UCSD-AML1 (cell line): ENCODE data around the gene MAP2K5.

Experiments used
- DNase-seq: peaks from one replicate; lab custom pipeline; 2025; ENCODE audit not compliant: unreplicated experiment; lab: John Stamatoyannopoulos, UW

The MAP2K5 gene

DNA sequence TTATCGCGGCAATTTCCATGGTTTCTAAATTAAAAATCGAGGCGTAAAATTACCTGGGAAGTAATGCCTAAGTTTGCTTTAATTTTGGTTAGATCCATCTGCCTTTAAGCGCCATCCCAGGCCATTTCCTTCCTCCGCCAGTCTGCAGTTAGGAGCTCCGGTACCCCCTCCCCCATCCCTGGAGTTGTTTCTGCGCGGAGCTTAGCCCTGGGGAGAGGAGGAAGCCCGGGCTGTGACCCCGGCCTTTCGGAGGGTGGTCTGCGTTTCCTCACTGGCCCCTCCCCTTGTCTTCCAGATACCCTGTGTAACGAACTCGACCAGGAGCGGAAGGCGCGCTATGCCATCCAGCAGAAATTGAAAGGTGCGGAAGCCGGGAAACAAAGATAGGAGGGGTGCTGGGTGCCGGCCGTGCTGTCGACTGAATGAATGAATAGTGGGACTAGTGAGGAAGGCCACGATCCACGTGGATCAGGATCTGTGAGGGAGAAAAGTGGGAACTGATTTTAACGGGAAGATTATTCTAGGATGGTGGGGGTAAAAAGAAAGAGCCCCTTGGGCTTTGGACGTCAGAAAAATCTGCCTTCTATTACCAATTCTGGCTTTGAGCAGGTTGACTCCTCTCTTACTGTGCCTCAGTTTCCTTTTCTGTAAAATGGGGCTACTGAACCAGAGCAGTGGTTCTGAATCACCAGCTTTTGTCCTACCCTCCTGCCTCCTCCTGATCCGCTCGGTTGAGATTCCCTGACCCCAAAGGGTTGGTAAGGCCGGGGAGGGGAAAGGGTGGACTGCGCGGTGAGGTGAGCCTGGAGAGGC is 290.6 kb downstream of the MAP2K5 start:
- peak; percentile 22 for DNase-seq

DNA sequence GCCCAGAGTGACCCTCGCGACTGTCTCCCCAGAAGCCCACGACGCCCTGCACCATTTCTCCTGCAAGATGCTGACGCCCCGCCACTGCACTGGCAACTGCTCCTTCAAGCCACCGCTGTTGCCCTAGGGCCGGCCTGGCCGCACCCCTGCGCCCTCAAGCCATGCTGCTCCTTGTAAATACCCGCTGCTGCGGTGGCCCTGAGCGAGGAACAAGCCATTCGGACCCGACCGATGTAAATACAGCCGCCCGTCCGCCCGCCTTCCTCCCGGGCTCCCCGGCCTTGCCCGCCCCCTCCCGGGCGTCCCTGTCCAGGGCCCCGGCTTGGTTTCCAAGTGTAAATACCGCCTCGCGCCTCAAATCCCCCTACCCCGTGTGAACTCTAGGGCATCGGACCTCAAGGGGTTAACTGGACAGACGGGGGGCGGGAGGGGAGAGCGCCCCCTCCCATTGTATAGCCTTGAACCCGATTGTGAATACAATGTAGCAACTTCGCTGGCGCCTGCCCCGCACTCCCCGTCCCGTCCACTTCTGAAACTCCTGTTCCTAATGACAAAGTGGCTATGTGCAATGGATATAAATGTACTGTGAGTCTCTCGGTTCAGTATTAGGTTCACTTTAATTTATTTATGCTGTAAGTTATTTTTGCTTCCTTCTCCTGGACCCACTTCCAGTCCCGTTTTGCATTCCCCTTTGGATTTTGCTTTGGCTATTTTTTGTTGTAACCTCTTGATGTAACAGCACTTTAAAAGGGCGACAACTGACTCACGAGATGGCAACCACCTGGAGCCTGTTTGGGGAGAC is 291.4 kb downstream of the MAP2K5 start:
- DNase-seq: peak; percentile 74

DNA sequence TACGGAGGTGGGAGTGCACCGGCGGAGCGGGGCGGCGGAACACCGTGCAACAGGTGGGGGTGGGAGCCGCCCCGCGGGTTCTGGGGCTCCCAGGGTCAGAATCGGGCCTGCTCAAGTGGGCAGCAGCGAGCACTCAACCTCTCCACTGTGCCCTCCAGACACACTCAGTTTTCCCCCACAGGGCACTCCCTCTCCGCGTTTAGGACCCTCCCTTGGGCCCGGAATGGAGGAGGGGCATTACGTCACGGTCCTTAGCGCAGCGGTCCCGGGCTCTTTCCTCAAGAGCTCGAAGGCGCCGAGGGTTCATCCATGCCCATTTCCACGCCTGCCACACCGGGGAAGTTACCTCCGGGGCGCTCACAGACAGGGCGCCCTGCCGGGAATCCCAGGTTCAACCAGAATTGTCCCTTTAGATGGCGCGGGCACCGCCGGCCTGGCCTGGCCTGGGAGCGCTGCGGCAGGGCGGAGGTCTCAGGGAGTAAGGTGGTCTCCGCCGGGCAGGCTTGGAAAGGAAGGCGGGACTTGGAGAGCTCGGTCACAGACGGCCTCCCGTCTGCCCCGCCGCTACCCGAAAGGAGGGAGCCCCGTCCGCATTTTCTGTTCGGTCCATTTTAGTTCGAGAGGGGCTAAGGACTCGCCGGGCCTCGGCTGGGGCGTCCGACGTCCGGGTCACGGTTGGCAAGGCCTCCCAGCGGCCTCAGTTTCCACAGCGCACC is 292.2 kb downstream of the MAP2K5 start:
- peak; percentile 20 for DNase-seq

DNA sequence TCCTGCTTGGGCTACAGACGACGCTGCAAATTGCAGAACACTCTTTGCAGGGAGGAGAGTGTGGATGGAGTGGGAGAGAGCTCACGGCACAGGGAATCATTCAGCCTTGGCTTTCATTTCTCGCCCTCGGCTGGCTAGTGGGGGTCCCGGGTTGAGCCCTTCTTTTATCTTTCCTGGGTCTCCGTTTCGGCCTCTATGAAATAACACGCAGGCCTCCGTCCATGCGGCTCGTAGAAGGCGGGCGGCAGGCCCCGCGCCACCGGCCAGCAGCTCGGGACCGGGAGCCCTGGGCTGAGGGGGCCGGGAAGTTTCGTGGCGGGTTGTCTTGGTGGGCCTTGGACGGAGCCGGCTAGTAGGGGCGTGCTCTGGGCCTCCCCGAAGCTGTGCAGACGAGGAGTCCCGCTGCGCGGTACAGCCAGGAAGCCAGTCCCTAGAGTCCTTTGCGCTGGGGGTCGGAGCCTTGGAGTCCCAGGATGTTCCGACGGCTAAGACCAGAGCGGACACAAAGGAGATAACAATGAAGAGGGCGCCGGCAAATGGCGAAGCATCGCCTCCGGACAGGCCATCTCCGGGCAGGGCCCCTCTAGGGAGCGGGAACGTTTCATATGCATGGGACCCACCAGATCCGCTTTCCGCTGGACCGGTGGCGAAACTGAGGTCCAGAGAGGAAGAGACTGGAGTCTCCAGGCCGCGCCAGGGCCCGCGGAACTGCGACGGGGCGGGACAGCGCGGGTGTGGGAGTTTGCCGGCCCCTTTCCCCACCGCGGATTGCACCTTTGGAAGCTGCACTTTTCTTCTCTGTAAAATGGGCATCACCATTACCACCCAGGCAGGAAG is 293.0 kb downstream of the MAP2K5 start:
- no peak for DNase-seq

DNA sequence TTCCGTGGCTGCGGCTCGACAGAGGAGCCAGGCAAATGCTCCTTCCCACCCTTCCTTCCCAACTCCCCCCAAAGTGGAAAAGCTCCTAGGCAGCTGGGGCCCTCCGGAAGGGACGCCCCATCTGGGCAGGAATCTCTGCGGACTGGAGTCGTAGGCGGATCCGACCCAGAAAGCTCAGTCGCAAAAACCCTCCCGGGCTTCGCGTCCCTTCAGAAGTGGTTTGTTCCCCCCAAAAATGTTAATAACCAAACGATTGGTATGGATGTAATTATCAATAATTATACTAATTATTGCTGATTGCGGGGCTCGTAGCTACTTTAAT is 293.6 kb downstream of the MAP2K5 start:
- DNase-seq: no peak

DNA sequence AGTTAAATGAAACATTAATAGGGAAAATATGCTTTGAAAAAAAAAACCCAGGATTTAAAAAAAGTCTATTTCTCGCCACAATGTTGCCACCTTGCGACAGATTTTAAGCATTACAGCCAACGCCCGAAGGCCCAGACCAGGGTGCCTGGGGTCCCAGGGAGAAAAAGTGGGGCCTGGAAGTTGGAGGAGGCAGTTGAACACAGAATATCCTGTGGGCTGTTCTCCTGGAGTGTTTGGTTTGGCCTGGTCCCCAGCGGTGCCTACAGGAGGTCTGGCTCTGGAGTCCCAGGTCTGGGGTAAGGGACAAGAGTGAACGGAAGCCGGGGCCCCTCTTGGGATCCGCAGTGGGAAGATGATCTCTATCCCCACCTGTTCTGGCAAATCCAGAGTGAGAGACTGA is 294.0 kb downstream of the MAP2K5 start:
- DNase-seq: peak; percentile 35

DNA sequence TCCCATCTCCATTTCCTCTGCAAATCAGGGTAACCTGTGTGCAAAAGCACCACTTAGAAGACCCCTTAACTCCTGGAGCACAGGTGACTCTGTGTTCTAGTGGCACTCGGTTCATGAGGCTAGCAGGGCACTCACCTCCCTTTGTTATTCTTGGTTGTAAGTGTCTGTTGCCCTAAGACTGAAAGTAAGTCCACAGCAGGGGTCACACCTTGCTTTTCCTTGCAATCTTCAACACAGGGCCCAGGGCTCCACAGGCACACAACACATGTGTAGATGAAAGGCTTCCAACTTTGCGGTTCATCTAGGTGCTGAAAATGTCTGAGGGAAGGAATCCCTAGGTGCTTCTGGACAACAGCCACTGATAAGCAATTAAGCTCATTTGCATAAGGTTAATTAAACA is 294.5 kb downstream of the MAP2K5 start:
- DNase-seq: no peak

DNA sequence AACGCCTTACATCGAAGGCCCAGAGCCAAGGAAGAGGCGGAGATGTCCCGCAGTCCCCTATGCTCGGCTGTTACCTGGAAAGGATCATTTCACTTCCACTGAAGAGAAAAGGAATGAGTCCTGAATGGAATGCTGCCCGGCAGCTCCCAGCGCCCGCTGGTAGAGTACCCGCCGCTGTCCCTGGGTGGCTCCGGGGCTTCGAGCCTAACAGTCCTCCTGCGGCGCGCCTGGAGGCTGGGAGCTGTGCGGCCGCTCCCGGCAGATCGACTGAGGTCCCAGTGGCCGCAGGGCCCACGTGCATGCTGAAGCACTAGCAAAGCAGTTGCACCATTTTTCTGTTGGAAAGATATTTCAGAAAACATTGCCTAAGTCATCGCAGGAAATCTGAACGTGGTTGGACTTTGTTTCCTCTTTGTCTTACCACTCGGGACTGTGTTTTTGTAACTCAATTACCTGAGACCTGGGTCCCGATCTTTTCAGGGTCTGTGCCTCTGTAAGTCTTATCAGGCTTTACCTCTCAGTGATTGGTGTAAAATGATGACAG is 296.4 kb downstream of the MAP2K5 start:
- DNase-seq: no peak

DNA sequence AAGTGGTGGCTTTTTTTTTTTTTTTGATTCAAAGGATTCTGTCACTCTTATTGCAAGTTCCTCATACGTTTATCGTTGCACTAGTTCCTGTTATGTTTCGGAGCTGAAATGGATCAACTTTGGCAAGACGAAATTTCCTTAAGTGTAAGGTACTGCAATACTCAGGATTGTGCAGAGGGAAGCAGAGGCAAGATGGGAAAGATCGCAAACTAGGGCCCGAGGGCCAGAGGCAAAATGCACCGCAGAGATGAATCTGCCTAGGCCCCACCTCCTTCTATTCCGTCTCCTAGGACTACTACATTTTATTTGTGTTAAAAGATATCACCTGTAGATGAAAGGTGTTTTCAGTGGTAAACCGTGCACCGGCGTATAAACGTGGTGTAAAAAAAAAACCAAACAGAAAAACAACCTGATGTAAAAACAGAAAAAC is 297.0 kb downstream of the MAP2K5 start:
- DNase-seq: peak; percentile 41

DNA sequence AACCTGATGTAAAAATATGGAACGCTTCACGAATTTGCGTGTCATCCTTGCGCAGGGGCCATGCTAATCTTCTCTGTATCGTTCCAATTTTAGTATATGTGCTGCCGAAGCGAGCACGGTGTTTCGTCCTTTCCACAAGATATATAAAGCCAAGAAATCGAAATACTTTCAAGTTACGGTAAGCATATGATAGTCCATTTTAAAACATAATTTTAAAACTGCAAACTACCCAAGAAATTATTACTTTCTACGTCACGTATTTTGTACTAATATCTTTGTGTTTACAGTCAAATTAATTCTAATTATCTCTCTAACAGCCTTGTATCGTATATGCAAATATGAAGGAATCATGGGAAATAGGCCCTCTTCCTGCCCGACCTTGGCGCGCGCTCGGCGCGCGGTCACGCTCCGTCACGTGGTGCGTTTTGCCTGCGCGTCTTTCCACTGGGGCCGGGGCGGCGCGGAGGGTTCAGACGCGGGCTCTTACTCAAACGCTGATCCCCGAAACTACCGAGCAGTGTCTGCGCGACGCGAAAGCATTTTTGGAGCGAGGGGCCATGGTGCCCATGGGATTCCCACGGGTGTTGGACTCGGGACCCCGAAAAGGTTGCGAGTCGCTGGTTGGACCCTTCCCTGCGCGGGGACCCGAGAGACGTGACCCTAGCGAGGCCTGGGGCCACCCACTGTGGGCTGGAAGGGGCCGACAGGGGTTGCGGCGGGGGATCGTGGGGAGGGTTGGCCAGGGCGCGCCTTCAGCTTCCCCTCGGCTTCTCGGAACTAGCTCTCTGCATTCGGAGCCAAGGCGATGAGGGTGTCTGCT is 297.6 kb downstream of the MAP2K5 start, which contains the start of gene RNU6-1:
Gene RNU6-1, minus strand, starts transcription at position 117 of the 820 bp plus-strand sequence.
- peak; percentile 94 for DNase-seq

DNA sequence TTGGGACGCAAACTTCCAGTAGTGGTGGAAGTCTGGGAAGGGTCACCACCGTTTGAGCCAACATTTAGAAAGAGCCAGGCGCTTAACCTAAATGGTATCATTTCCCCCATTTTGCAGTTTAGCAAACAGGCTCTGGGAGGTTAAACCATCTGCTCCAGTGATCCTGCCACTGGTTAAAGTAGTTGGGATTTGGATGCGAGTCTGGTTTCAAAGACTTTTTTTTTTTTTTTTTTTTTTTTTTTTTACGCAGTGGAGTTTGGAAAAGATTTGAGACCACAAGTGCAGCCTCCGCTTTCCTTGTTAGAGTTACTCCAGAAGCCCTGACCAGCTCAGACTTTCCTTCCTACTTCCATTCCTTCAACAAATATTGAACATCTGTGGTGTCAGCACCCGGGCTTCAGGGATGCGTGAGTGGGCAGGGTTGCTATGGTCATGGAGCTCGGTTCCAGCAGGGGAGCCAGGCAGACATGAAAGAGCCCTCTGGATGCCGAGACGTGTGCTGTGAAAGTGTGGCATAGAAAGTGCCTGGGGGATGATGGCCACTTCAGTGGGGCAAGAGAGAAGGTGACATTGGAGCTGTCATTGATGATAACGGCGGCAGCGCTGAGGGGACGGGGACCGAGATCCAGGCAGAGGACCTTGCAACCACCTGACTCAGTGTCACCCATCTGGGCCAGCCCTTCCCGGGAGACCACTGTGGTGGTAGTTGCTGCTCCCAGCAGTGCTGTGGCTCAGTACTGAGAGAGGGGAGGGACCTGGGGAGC is 298.4 kb downstream of the MAP2K5 start:
- DNase-seq: peak; percentile 38

DNA sequence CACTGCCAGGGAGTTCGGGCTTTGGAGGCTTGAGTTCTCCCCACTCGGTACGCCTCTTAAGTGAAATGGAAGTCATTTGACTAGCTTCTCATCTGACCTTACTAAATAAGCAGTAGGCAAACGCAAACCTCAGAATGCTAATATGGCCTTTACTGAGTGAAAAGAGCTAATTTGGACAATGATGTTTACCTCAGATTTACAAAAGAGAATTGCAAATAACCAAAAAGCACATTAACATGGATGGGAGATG is 298.9 kb downstream of the MAP2K5 start:
- DNase-seq: no peak

DNA sequence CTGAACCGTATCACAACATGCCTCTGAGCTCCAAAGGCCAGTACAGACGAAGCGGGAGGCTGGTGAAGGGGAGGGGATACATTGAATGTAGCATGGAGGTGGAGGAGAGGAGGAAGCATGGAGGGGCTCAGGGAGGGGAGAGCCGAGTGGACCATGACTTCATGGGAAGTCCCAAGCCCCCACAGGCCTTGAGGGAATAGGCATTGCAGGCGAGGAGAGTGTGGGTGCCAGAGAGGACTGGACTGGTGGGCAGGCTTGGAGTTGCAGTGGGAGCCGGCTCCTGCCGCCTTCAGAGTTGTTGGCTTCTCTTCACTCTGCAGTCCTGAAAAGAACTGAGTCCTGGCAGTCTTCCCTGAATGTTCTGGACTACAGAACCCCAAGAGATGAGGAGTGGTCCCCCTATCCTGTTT is 300.6 kb downstream of the MAP2K5 start:
- no peak for DNase-seq

DNA sequence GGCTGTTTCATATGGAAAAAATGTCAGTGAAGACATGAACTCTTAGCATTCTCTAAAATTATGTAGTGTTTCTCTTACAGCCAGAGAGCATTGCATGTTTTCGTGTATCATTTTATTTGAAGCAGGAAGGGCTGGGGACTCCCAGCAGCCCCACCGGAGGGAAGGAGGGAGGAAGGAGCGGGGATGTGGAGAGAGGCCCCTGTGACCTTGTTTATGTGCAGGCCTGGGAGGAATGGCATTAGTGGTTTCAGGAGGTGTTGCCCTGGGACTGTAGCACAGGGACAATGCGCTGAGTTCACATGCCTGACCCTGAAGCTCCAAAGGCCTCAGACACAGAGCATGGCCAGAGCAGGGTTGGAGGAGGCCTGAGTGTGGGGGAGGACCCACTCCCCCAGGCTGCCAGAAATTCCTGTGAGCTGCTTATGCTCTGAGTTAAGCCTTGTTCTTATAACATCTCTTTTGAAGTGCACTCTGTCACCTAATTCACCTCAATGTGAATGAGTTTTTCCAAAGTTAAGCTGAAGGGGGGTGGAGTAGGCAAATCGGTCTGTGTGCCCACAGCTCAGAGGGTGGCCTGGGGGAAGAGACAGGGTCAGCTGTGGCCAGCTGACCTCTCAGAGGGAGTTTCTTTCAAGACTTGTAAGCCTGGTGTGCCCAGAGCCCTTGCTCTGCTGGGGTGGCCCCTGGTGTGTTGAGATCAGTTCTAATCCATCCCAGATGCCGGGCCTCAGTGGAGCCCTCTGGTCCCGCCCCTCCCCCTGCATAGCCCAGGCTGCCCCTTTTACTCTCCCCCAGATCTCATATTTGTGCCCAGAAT is 301.3 kb downstream of the MAP2K5 start:
- DNase-seq: peak; percentile 46

DNA sequence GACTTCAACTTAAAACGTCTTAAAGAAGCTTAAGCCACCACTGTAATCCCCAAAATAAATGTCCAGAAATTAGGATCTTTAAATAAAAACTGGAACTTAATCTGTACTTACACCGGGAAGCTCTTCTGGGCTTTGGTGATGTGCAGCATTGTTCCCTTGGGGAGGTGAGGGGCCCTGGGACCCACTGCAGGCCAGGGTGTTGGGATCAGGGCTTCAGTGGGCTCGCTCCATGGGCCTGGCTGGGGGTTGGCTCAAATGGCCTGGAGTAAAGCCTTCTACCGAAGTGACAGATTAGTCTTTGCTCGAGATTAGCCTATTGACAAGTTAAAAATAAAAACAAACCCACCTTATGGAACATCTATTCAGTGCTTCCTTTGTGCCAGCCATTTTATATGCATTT is 303.5 kb downstream of the MAP2K5 start:
- DNase-seq: no peak

DNA sequence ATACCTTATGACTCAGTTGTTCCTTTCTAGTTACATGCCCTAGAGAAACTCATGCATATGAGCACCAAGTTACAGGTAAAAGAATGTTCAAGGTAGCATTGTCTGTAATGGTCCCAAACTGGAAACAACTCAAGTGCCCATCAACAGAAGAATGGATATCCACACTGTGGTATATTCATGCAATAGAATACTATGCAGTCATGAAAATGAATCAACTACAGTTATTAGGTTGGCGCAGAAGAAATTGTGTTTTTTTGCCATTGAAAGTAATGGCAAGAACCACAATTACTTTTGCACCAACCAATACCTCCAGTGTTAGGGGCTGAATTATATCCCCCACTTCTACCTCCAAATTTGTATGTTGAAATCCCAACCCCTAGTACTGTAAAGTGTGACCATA is 307.0 kb downstream of the MAP2K5 start:
- no peak for DNase-seq

DNA sequence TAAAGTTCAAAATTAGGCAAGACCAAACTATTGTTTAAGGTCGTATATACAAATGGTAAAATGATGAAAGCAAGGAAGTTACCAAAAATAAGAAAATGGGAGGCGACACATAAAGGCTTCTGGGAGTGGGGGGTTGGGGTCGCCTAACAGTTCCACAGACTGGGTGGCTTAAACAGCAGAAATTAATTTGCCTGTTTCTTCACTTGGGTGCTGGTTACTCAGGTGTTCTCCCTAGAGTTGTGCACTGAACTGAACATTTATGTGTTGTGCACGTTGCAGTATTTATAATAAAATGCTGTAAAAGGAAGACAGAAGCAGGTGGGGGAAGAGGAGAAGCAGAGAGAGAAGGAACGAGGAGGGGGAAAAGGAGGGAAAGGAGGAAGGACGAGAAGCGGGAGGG is 307.8 kb downstream of the MAP2K5 start:
- no peak for DNase-seq

DNA sequence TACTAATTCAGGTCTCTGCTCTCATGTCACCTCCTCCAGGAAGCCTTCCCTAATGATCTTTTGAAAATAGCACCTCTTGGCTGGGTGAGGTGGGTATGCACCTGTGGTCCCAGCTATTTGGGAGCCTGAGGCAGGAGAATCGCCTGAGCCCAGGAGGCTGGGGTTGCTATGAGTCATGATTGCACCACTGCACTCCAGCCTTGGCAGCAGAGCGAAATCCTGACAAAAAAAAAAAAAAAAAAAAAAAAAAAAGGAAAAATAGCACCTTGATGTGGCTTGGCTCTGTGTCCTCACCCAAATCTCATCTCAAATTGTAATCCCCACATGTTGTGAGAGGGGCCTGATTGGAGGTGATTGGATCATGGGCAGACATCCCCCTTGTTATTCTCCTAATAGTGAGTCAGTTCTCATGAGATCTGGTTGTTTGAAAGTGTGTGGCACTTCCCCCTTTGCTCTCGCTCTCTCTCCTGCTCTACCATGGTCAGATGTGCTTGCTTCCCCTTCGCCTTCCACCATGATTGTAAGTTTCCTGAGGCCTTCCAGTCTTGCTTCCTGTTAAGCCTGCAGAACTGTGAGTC is 308.6 kb downstream of the MAP2K5 start:
- no peak for DNase-seq
